NCI-H2171 (cell line): ENCODE data around the gene REEP3.
A peak's percentile ranks its signal among the peaks of the same experiment; 100 is the strongest.

ENCODE experiments used
- DNase-seq: peaks from one replicate; lab custom pipeline; 2025; lab: John Stamatoyannopoulos, UW

Gene REEP3

GRCh38 chr10:63665670-63666134 is 144.5 kb downstream of the REEP3 start:
- DNase-seq, result no peak

DNA sequence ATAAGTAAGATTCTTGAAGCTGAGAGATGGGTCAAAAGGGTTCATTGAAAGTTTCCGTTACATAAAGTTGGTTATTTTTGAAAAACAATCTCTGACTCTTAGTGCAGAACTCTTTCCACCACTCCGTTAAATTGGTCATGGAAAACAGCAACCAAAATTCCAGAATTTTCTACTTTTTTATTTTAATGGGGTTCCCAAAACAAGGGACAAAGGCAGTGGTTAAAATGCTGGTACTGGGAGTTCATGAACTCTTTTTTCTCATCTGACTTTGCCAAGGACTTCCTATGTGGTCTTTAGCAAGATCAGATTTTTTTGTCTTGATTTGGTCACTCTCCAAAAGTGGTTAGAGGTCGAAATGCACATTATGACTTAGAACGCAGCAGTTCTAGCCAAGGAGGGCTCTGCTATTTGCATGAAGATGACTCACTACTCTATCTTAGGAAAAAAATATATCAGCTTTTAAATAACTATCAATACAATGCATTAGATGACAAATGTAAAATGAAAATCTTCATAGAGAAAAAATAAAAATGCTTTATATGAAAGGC is 145.7 kb downstream of the REEP3 start:
- no peak for DNase-seq

- DNase-seq, result no peak
These were observed 146.6 kb downstream of the REEP3 start for GRCh38 chr10:63667596-63668480.

- peak; percentile 36 for DNase-seq
These were observed 149.2 kb downstream of the REEP3 start for GRCh38 chr10:63670291-63670898.

DNA sequence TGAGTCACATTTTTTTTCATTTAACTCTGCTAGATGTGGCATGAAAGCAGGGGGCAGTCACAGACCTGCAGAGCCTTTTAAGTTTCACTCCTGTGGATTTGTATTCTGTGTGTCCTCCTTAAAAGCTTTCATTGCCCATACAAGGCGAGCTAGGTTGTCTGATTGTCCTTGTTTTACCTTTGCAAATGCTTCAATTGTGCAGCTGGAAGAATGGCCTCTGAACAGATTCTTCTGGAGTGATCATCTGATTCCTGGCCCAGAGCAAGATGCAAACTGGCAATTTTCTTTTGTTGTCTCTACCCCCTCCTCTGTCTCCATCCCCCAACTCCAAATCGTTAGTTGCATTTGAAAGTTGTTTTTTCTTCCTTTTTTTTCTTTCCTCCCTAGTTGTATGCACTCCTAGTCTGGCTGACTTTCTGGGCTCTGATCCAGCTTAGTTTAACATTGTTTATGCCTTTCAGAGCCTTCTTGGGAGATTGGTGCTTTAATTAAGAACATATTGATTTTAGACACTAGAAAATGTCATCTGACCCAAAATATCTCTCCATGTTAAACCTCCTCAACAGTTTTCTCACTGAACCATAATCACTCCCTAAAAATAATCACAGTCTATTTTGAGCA is 150.2 kb downstream of the REEP3 start:
- DNase-seq, result peak; percentile 5

- DNase-seq, result no peak
These were observed 151.3 kb downstream of the REEP3 start for GRCh38 chr10:63672491-63672890.

- no peak for DNase-seq
These were observed 152.0 kb downstream of the REEP3 start for GRCh38 chr10:63673246-63673645.

GRCh38 chr10:63673846-63674245 is 152.6 kb downstream of the REEP3 start:
- no peak for DNase-seq
